GM12874 (cell line): Measurements from ENCODE around the gene P2RY2.

ENCODE experiments used
- TF ChIP-seq, protein P1 (sequence below): IDR thresholded peaks from 2 replicates; pipeline ENCODE4 v1.5.1; 2011; ENCODE audit warnings: low read depth, mild to moderate bottlenecking, control low read depth, low read length, moderate library complexity; ENCODE audit not compliant: insufficient read depth

The P2RY2 gene

DNA sequence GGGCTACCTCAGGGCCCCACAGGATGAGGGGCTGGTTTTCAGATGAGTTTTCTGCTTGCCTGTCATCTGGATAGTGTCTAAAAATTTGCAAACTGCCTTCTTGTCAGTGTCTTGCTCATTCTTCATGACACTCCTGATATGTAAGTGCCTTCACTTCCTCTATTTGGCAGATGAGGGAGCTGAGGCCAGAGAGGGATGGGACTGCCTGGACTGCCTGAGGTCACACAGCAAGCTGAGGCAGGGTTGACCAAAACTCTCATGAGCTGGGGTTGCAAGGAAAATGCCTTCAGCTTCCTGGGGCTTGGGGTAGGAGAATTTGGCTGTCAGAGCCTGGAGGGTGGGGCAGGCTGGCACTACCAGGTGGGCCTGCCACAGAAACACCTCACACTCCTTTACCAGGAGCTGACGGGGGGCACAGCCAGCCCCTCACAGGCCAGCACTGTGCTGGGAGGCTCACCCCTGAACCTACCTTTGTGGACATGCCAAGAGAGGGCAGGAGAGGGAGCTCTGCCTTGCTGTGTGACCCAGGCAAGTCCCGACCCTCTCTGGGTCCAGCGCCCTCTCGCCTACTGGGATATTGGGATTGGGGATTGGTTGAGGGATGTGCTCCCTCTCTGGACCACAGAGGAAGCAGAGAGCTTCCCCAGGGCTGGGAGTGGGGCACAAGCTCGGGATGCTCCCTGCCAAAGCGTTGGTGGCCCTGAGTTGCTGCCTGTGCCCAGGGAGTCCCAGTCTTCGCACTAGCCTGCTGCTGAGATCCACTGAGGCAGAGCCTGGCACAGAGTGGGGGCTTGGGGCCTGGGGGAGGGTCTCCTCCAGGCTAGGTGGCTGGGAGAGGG, 52.2 kb downstream of the P2RY2 start:
- TF ChIP-seq, protein P1, sequence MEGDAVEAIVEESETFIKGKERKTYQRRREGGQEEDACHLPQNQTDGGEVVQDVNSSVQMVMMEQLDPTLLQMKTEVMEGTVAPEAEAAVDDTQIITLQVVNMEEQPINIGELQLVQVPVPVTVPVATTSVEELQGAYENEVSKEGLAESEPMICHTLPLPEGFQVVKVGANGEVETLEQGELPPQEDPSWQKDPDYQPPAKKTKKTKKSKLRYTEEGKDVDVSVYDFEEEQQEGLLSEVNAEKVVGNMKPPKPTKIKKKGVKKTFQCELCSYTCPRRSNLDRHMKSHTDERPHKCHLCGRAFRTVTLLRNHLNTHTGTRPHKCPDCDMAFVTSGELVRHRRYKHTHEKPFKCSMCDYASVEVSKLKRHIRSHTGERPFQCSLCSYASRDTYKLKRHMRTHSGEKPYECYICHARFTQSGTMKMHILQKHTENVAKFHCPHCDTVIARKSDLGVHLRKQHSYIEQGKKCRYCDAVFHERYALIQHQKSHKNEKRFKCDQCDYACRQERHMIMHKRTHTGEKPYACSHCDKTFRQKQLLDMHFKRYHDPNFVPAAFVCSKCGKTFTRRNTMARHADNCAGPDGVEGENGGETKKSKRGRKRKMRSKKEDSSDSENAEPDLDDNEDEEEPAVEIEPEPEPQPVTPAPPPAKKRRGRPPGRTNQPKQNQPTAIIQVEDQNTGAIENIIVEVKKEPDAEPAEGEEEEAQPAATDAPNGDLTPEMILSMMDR, result no peak

DNA sequence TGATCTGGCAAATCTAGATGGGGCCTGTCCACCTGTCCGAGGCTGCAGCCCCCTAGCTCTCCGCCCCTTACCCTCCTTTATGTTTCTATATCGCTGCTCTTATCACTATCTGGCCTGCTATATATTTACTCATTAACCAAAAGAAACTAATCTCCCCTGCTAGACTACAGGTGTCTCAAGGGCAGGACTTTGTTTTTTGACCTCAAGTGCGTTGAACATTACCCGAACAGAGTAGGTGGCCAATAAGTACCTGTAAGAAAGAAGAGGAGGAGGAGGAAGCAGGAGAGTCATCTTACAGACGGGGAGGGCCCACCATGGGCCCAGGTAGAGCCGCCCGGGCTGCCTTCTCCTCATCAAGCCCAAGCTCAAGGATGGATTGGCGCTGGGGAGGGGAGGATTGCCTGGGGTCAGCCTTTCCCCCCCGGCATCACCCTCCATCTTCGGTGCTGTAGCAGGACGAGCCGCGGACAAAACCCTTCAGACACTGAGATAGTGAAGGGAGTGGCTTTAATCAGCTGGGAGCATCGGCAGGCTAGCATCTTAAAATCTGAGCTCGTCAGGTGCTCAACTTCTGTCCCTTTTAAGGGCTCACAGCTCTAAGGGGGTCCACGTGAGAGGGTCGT, 52.9 kb downstream of the P2RY2 start:
- TF ChIP-seq, protein P1, result no peak

DNA sequence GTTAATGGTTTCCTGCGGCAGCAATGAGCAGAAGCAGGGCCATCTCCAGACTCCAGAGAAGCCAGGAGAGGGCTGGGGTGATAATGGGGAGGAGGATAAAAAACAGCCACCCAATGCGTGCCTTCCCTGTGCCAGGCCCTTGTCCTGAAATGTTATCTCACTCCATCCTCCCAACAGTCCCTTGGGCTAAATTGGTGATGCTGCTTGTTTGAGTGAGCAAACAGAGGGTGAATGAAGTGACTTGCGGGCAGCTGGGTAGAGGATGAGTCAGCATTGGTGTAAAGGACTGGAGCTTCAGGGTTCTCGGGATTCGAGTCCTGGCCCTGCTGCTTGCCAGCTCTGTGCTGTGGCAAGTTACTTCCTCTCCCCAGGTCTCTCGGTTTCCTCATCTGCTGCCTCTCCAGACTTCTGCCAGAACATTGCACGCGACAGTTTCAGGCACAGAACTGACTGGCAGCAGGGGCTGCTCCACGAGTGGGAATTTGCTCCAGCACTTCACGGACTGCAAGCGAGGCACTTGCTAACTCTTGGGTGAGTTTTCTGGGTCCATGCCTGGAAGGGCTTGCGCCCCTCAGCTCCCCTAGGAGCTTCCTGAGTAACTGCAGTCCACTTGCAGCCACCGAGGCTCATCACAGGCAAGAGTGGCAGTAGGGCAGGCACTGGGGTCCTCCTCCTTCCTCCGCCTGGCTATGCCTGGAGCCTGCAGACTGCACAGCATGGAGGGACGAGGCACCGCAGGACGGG, 54.0 kb downstream of the P2RY2 start, which contains the start of gene P2RY6:
P2RY6 (plus strand) TSS at position 403 of the 744 bp plus-strand sequence. CDS start 24,181 bp downstream, outside the sequence.
- TF ChIP-seq, protein P1, result no peak

DNA sequence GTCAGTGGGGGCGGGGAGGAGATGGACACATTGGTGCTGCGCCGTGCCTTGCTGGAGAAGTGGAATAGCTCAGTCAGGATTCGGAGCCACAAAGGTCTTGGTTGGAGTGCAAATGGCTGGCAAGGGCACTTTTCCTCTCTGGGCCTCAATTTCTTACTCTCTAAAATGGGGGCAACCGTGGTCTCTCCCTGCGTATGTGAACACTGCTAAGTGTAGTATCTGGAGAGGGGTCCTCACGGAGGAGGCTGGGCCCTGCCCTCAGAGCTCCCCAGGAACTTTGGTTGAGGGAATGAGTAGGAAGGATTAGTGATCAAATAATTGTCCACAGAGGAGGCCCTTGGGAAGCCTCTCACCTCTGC, 54.6 kb downstream of the P2RY2 start:
- TF ChIP-seq, protein P1, result no peak

DNA sequence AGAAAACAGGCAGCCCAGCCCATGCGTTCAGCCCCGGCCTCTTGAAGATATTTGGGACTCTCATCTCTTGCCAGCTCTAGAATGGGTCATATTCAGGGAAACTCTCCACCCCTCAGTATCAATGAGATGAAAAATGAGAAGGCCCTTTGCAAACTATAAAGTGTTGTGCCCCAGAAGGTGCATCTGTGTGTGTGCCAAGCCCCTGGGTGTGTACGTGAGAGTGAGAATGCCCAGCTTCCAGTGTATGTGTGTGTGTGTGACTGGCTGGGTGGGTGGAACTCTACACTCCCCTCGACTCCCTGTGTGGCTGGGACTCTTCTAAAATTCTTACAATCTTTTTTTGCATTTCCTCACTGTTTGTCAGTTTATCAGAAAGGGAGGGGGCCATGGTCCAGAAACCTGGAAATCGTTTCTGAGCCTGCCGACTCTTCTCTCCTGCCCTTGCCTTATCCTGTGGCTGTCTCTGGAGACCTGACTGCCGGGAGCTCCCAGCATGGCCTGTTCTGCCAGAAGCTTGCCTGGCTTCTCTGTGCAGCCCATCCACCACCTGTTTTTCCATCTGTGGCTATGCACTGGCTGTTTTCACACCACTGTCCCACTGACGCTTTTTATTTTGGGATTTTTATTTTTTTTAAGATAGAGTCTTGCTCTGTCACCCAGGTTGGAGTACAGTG, 55.3 kb downstream of the P2RY2 start:
- TF ChIP-seq, protein P1, result no peak

DNA sequence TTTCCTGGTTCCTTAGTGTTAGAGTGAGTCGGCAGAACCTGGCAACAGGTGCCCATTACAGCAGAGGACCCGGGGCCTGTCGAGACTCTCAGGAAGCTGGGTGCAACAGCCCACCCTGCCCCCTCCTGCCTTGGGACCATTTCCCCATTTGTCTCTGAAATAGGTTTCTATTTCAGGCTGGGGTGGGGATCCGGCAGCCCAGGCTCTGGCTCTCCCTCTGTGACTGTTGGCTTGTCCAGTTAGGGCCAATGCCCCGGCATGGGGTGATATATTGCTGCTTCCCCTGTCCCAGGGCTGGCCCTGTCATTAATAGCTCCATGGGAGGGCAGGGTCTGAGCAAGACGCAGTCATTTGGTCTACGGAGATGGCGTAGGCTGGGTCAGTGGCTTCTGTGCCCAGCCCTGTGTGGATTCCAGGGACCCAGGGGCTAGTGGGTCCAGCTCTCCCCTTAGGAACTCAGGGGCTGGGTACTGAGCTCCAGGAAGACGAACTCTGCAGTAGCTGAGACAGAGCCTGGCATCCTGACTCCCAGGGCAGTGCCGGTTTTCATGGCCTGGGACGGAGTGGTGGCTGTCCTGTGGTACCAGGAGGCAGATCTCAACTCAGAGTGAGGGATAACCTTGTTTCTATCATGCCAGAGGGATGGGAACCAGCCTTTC, 56.8 kb downstream of the P2RY2 start:
- TF ChIP-seq, protein P1, result no peak

DNA sequence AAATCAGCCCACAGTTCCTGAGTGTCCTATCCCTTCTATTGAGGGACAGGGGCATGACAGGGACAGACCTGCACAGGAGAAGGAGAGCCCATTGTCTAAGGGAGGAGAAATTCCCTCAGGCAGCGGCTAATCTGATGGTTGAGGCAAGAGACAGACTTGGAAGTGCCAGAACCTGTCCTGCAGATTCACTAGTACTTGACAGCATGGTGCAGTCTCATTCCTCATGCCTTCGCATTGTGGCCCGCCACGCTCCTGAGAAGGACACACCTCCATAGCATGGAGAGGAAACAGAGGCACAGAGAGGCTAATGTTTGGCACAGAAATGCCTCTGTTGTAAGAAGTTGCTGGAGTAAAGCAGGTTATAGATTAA, 57.3 kb downstream of the P2RY2 start:
- TF ChIP-seq, protein P1, result no peak
